ENCODE data around the gene SLC10A1. TPM values are rescaled to one million over a fixed set of nuclear protein-coding genes. Genes with fewer than 3 reads are reported as not detected.

SLC10A1 gene
- total and polyA plus RNA-seq, 8 donors, result not detected

GRCh38 chr14:69828879-69829278, 31.8 kb upstream of the SLC10A1 start:
- peaks cover 0 to 17% (median 11%) of the 10 kb centered on the region in 4 donors for H3K9me3 ChIP-seq
- H3K27ac ChIP-seq, result no peak overlapping the region
- no peaks in the 10 kb centered on the region for H3K4me1 ChIP-seq
- TF ChIP-seq EP300 (IDR thresholded peaks at IDR 0.05) (no peak), POLR2AphosphoS5 (IDR thresholded peaks at IDR 0.05) (no peak), POLR2A (IDR thresholded peaks at IDR 0.05) (no peak)
- TF ChIP-seq, protein P1, sequence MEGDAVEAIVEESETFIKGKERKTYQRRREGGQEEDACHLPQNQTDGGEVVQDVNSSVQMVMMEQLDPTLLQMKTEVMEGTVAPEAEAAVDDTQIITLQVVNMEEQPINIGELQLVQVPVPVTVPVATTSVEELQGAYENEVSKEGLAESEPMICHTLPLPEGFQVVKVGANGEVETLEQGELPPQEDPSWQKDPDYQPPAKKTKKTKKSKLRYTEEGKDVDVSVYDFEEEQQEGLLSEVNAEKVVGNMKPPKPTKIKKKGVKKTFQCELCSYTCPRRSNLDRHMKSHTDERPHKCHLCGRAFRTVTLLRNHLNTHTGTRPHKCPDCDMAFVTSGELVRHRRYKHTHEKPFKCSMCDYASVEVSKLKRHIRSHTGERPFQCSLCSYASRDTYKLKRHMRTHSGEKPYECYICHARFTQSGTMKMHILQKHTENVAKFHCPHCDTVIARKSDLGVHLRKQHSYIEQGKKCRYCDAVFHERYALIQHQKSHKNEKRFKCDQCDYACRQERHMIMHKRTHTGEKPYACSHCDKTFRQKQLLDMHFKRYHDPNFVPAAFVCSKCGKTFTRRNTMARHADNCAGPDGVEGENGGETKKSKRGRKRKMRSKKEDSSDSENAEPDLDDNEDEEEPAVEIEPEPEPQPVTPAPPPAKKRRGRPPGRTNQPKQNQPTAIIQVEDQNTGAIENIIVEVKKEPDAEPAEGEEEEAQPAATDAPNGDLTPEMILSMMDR (IDR thresholded peaks at IDR 0.05), result no peak
- 69 to 94% (median 93%) methylated on average over 4 of the region's 4 CpGs for WGBS, 5 donors
- no peaks in the 10 kb centered on the region for H3K36me3 ChIP-seq
- no peaks in the 10 kb centered on the region for H3K27me3 ChIP-seq
- intact Hi-C loops (cut with DNase I; ENCODE audit: low total_unique reads), result no loop called here
- H3K4me3 ChIP-seq, result no peak overlapping the region
- DNase-seq, result no peak

GRCh38 chr14:69828354-69828753, 31.3 kb upstream of the SLC10A1 start:
- no peaks in the 10 kb centered on the region for H3K36me3 ChIP-seq
- intact Hi-C loops (cut with DNase I; ENCODE audit: low total_unique reads), result no loop called here
- DNase-seq, result no peak
- WGBS, 5 donors, result 72 to 88% (median 85%) methylated on average over 3 of the region's 3 CpGs
- TF ChIP-seq, protein P1 (IDR thresholded peaks at IDR 0.05), result no peak
- TF ChIP-seq POLR2A (IDR thresholded peaks at IDR 0.05) (no peak), EP300 (IDR thresholded peaks at IDR 0.05) (no peak), POLR2AphosphoS5 (IDR thresholded peaks at IDR 0.05) (no peak)
- H3K27ac ChIP-seq, result no peak overlapping the region
- no peak overlapping the region for H3K4me3 ChIP-seq
- no peaks in the 10 kb centered on the region for H3K4me1 ChIP-seq
- peaks cover 0 to 17% (median 11%) of the 10 kb centered on the region in 4 donors for H3K9me3 ChIP-seq
- H3K27me3 ChIP-seq, result no peaks in the 10 kb centered on the region

- TF ChIP-seq EP300 (IDR thresholded peaks at IDR 0.05), result no peak
- TF ChIP-seq, protein P1 (IDR thresholded peaks at IDR 0.05), result no peak
- TF ChIP-seq POLR2A (IDR thresholded peaks at IDR 0.05), result no peak
- TF ChIP-seq POLR2AphosphoS5 (IDR thresholded peaks at IDR 0.05), result peak in 1 of 3 donors; percentile 51
- WGBS, 5 donors, result 29 to 58% (median 45%) methylated on average over 4 of the region's 4 CpGs
- Histone ChIP-seq H3K36me3 (no peaks in the 10 kb centered on the region), H3K4me1 (no peaks in the 10 kb centered on the region), H3K27ac (no peak overlapping the region), H3K27me3 (no peaks in the 10 kb centered on the region), H3K4me3 (no peak overlapping the region), H3K9me3 (peaks cover 0 to 17% (median 11%) of the 10 kb centered on the region in 4 donors)
- intact Hi-C loops (cut with DNase I; ENCODE audit: low total_unique reads), result no loop called here
- no peak for DNase-seq
Measured at GRCh38 chr14:69827560-69827959, 30.5 kb upstream of the SLC10A1 start.

DNA sequence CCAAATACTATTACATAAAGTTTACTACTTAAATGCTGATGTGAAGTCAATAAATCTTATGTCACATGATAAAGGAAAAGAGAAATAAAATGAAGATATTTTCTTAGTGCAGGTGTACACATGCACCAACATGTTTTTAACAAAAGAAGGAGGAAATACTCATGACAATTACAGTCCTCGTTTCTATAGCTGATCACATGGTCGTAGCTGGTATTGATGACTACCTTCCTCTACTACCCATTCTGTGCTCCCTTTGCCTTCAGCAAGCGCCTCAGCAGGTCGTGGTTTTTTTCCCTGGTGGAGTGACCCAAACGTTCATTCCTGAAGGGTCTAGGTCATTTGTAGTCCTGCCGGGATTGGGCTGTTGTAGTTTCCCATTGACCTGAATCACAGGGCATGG, 25.4 kb upstream of the SLC10A1 start:
- Histone ChIP-seq H3K36me3 (no peaks in the 10 kb centered on the region), H3K4me3 (no peak overlapping the region), H3K4me1 (peaks cover 0 to 6% (median 3%) of the 10 kb centered on the region in 4 donors), H3K27me3 (peaks cover 0 to 10% (median 6%) of the 10 kb centered on the region in 3 donors), H3K27ac (no peak overlapping the region), H3K9me3 (peaks cover 0 to 12% (median 8%) of the 10 kb centered on the region in 4 donors)
- whole genome bisulfite sequencing, 5 donors, result 63 to 80% (median 76%) methylated on average over 6 of the region's 6 CpGs
- TF ChIP-seq POLR2A (IDR thresholded peaks at IDR 0.05) (no peak), EP300 (IDR thresholded peaks at IDR 0.05) (no peak), POLR2AphosphoS5 (IDR thresholded peaks at IDR 0.05) (no peak)
- TF ChIP-seq, protein P1 (IDR thresholded peaks at IDR 0.05), result no peak
- intact Hi-C loops (cut with DNase I; ENCODE audit: low total_unique reads), result no loop called here
- DNase-seq, result no peak

Data from stomach (tissue), 9 donors.